ENCODE measurements around the gene TCF3.
"Not testable (repeated sequence)": the region's sequence is repeated elsewhere in the genome, so short reads cannot be mapped to it uniquely, and the experiment has no call there.

The TCF3 gene

GRCh38 chr19:1646149-1646548 is 6.3 kb downstream of the TCF3 start:
- no peaks in the 10 kb centered on the region for H4K20me1 ChIP-seq (ENCODE audit: low read depth, low read length)
- no peak overlapping the region for H3K9ac ChIP-seq (ENCODE audit: low read length)
- H3K4me2 ChIP-seq (ENCODE audit: low read depth, low read length, poor library complexity, severe bottlenecking), result no peak overlapping the region
- H3K36me3 ChIP-seq (ENCODE audit: low read length), result peaks cover under 1% of the 10 kb centered on the region; the same call in 1 of the 2 replicates
- no peaks in the 10 kb centered on the region for H3K27me3 ChIP-seq (ENCODE audit: low read length)
- peaks cover 86% of the 10 kb centered on the region for H3K79me2 ChIP-seq (ENCODE audit: insufficient read depth, low read length)
- no peak overlapping the region for H2AFZ ChIP-seq (ENCODE audit: low read depth, low read length, severe bottlenecking)
- no peaks in the 10 kb centered on the region for H3K9me2 ChIP-seq (replicated peaks; ENCODE audit: insufficient read depth, low read length)
- peaks cover 26% of the 10 kb centered on the region for H3F3A ChIP-seq (ENCODE audit: insufficient read depth)
- TF ChIP-seq EZH2phosphoT487 (conservative IDR thresholded peaks at IDR 0.05; ENCODE audit: low read length), result no peak
- no peak for TF ChIP-seq CTCF (IDR thresholded peaks at IDR 0.05; ENCODE audit: insufficient read depth, low read length, poor library complexity, severe bottlenecking)
- H3K4me3 ChIP-seq (ENCODE audit: insufficient read depth, low read length, poor library complexity, severe bottlenecking), result no peak overlapping the region
- H3K27ac ChIP-seq (ENCODE audit: low read depth, low read length), result no peak overlapping the region
- no peaks in the 10 kb centered on the region for H3K9me3 ChIP-seq (ENCODE audit: insufficient read depth, low read length)

- H3K9ac ChIP-seq (ENCODE audit: low read length), result no peak overlapping the region
- TF ChIP-seq EZH2phosphoT487 (conservative IDR thresholded peaks at IDR 0.05; ENCODE audit: low read length) (no peak), CTCF (IDR thresholded peaks at IDR 0.05; ENCODE audit: insufficient read depth, low read length, poor library complexity, severe bottlenecking) (no peak)
- no peak overlapping the region for H2AFZ ChIP-seq (ENCODE audit: low read depth, low read length, severe bottlenecking)
- H3K9me3 ChIP-seq (ENCODE audit: insufficient read depth, low read length), result no peaks in the 10 kb centered on the region
- H3K79me2 ChIP-seq (ENCODE audit: insufficient read depth, low read length), result peaks cover 85% of the 10 kb centered on the region
- H3K27me3 ChIP-seq (ENCODE audit: low read length), result no peaks in the 10 kb centered on the region
- H3F3A ChIP-seq (ENCODE audit: insufficient read depth), result peaks cover 17% of the 10 kb centered on the region
- no peaks in the 10 kb centered on the region for H3K9me2 ChIP-seq (replicated peaks; ENCODE audit: insufficient read depth, low read length)
- H3K4me2 ChIP-seq (ENCODE audit: low read depth, low read length, poor library complexity, severe bottlenecking), result no peak overlapping the region
- peaks cover 3% of the 10 kb centered on the region; the same call in 1 of the 2 replicates for H3K36me3 ChIP-seq (ENCODE audit: low read length)
- no peak overlapping the region for H3K4me3 ChIP-seq (ENCODE audit: insufficient read depth, low read length, poor library complexity, severe bottlenecking)
- no peaks in the 10 kb centered on the region for H4K20me1 ChIP-seq (ENCODE audit: low read depth, low read length)
- H3K27ac ChIP-seq (ENCODE audit: low read depth, low read length), result no peak overlapping the region
These were observed 7.1 kb downstream of the TCF3 start for GRCh38 chr19:1645299-1645698.

GRCh38 chr19:1644070-1644469 is 8.3 kb downstream of the TCF3 start:
- H3K4me2 ChIP-seq (ENCODE audit: low read depth, low read length, poor library complexity, severe bottlenecking), result no peak overlapping the region
- H4K20me1 ChIP-seq (ENCODE audit: low read depth, low read length), result 0 out of 2 replicates have a peak, but pooled peaks cover 3% of the 10 kb centered on the region
- no peaks in the 10 kb centered on the region for H3K27me3 ChIP-seq (ENCODE audit: low read length)
- H3K9me2 ChIP-seq (replicated peaks; ENCODE audit: insufficient read depth, low read length), result no peaks in the 10 kb centered on the region
- TF ChIP-seq CTCF (IDR thresholded peaks at IDR 0.05; ENCODE audit: insufficient read depth, low read length, poor library complexity, severe bottlenecking) (no peak), EZH2phosphoT487 (conservative IDR thresholded peaks at IDR 0.05; ENCODE audit: low read length) (no peak)
- peaks cover 6% of the 10 kb centered on the region for H3F3A ChIP-seq (ENCODE audit: insufficient read depth)
- H3K27ac ChIP-seq (ENCODE audit: low read depth, low read length), result no peak overlapping the region
- no peak overlapping the region for H2AFZ ChIP-seq (ENCODE audit: low read depth, low read length, severe bottlenecking)
- H3K9ac ChIP-seq (ENCODE audit: low read length), result no peak overlapping the region
- H3K79me2 ChIP-seq (ENCODE audit: insufficient read depth, low read length), result peaks cover 86% of the 10 kb centered on the region
- H3K9me3 ChIP-seq (ENCODE audit: insufficient read depth, low read length), result no peaks in the 10 kb centered on the region
- peaks cover 14% of the 10 kb centered on the region; the same call in 1 of the 2 replicates for H3K36me3 ChIP-seq (ENCODE audit: low read length)
- no peak overlapping the region for H3K4me3 ChIP-seq (ENCODE audit: insufficient read depth, low read length, poor library complexity, severe bottlenecking)

- Histone ChIP-seq H3K79me2 (ENCODE audit: insufficient read depth, low read length) (peaks cover 94% of the 10 kb centered on the region), H3K36me3 (ENCODE audit: low read length) (peaks cover 26% of the 10 kb centered on the region), H4K20me1 (ENCODE audit: low read depth, low read length) (peaks cover 20% of the 10 kb centered on the region)
- not testable (repeated sequence) for H3K9me3 ChIP-seq (ENCODE audit: insufficient read depth, low read length); H3K27ac ChIP-seq (ENCODE audit: low read depth, low read length); H3K27me3 ChIP-seq (ENCODE audit: low read length); H2AFZ ChIP-seq (ENCODE audit: low read depth, low read length, severe bottlenecking); H3K9me2 ChIP-seq (replicated peaks; ENCODE audit: insufficient read depth, low read length); H3K9ac ChIP-seq (ENCODE audit: low read length); H3F3A ChIP-seq (ENCODE audit: insufficient read depth); H3K4me2 ChIP-seq (ENCODE audit: low read depth, low read length, poor library complexity, severe bottlenecking); H3K4me3 ChIP-seq (ENCODE audit: insufficient read depth, low read length, poor library complexity, severe bottlenecking)
These were observed 11.4 kb downstream of the TCF3 start for GRCh38 chr19:1640893-1641448.
